Activated CD8-positive, alpha-beta memory T cell treated with anti-CD3 and anti-CD28 coated beads for 48 hours (primary cell): Measurements from ENCODE around the gene NUDT8.
"Not testable (repeated sequence)": the region's sequence is repeated elsewhere in the genome, so short reads cannot be mapped to it uniquely, and the experiment has no call there.

Source experiments
- DNase-seq, 3 experiments: peaks; one replicate each; pipeline ENCODE4 v3.0.0-alpha.2; 2020; ENCODE audit warnings: low read depth in 2 of 3, low spot score in 2 of 3

NUDT8 gene

DNA sequence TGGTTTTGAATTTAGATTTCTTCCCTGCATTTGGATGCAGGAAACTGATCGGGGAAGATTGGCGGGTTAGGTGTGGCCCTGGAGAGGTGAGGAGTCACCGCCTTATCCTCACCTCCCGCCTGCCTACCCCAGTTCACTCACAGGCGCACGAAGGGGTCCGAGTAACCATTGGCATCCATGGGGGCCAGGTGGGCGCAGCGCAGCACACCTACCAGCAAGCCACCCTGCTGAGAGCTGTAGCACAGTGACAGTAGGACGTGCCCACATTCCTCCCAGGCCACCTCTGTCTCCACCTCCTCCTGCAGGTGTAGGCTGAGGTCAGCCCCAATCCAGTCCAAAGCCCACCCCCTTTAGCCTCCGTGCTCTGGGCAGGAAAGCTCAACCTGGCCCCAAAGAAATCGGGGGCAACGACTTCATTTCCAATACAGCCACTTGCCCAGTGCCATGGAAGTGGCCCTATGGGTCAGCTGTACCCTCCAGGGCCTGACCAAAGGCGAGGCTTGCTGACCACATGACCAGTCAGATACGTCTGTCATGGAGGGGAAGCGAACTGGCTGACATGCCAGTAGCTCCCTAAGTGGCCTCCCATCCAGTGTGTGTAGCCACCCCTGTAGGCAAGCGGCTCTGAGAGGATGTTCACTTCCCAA is 16.3 kb downstream of the NUDT8 start:
- no peak for DNase-seq

DNA sequence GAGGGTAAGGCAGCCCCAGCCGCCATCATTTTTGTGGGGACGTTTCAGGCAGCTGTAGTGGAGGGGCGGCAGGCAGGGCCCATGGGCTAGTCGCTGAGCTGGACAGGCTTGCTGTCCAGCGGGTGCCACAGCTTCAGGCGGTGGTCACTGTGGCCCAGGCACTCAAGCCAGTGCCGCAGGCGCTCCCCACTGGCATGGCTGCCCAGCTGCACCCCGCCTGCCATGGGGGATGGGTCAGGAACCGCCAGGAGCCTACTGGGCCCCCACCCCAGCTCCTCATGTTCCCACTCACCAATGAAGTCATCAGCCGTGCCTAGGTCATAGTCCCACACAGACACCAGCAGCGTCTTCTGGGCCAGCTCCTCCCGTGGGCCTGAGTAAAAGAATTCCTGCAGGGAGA is 17.0 kb downstream of the NUDT8 start:
- DNase-seq, result no peak

DNA sequence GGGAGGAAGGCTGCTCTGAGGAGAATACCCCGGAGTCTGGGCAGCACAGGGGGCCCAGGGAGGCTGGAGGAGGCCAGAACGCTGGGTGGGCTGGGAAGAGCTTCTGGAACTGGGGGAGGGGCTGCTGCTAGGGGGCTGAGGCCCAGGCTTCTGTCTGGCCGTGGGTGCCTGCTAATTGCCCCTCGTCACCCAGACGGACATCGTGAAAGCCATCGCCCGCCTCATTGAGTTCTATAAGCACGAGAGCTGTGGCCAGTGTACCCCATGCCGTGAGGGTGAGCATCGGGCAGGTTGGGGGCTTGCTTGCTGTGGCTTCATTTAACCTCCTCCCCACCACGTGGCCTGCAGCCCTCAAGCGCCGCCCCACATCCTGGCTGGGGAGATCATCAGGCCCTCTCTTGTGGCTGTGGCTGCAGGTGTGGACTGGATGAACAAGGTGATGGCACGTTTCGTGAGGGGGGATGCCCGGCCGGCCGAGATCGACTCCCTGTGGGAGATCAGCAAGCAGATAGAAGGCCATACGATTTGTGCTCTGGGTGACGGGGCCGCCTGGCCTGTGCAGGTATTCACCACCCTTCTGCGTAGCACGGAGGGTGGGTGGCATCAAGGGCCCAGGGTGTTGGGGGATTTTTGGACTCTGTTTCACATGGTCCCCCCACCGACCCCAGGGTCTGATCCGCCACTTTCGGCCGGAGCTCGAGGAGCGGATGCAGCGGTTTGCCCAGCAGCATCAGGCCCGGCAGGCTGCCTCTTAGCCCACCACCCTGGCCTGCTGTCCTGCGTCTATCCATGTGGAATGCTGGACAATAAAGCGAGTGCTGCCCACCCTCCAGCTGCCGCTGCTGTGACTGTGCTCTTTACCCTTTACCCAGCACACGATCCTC is 17.8 kb downstream of the NUDT8 start:
- no peak for DNase-seq

DNA sequence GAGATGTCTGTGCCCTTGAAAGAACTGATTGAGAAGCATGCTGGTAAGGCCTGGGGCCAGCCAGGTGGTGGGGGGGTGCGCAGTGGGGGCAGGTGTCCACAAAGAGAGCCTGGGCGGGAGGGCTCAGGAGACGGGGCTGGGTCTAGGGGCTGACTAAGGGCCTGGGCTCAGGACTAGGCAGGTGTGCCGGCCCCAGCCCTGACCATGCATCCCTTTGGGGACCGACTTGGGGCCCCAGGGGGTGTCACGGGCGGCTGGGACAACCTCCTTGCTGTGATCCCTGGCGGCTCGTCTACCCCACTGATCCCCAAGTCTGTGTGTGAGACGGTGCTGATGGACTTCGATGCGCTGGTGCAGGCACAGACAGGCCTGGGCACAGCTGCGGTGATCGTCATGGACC is 18.6 kb downstream of the NUDT8 start:
- no peak for DNase-seq

DNA sequence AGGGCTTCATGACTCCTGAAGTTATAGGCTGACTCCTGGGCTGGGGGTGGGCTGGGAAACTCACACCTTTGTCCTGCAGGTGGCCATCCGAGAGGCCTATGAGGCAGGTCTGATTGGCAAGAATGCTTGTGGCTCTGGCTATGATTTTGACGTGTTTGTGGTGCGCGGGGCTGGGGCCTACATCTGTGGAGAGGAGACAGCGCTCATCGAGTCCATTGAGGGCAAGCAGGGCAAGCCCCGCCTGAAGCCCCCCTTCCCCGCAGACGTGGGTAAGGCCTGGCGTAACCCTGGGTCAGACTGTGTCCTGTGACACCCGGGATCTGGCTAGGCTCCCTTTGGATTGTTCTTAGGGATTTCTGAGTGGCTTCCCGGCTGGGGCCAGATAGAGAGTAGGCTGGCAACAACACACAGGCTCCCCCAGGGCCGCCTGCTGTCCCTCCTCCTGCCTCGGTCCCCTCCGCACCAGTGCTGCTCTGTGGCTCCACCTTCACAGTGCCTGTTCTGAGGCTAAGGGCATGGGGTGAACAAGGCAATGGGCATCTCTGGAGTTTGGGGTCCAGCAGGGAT is 19.4 kb downstream of the NUDT8 start:
- no peak for DNase-seq

DNA sequence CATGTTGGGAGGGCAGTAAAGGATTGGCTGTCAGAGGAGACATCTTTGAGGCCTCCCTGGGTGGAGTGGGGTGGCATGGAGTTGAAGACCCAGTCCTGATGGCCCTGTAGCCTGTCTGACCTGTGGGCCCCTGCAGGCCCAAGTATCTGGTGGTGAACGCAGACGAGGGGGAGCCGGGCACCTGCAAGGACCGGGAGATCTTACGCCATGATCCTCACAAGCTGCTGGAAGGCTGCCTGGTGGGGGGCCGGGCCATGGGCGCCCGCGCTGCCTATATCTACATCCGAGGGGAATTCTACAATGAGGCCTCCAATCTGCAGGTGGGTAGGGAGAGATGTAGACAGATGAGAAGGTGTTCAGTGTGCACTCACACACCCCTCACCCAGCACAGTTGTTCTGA is 20.4 kb downstream of the NUDT8 start:
- no peak for DNase-seq

DNA sequence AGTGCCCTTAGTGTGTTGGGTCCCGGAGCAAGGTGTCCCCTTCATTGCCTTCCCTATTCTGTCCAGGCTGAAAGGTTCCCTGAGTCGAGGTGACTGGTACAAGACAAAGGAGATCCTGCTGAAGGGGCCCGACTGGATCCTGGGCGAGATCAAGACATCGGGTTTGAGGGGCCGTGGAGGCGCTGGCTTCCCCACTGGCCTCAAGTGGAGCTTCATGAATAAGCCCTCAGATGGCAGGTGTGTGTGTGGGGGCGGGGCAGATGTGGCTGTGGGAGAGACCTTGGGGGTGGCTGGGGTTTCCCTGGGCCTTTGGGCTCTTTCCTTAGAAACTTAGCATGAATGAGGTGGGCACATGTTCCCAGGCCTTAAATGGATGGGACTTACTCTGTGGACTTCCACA is 21.3 kb downstream of the NUDT8 start:
- DNase-seq, result no peak

DNA sequence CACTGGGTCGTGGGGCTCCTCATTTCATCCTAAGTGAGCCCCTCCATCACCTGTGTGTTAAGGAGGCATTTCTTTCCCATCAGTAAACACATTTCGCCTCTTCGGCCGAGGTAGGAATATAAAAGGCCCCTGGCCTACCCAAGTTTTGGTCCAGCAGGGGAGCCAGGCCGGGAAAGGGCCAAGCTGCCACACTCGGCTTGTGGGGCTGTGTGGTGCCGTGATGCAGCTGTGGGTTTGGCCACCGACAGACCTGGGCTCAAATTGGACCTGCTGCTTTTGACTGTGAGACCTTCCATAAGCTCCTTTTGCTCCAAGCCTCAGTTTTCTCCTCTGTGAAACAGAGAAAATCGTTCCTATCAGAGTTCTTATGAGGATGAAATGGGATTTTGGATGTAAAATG is 22.2 kb downstream of the NUDT8 start:
- no peak for DNase-seq

DNA sequence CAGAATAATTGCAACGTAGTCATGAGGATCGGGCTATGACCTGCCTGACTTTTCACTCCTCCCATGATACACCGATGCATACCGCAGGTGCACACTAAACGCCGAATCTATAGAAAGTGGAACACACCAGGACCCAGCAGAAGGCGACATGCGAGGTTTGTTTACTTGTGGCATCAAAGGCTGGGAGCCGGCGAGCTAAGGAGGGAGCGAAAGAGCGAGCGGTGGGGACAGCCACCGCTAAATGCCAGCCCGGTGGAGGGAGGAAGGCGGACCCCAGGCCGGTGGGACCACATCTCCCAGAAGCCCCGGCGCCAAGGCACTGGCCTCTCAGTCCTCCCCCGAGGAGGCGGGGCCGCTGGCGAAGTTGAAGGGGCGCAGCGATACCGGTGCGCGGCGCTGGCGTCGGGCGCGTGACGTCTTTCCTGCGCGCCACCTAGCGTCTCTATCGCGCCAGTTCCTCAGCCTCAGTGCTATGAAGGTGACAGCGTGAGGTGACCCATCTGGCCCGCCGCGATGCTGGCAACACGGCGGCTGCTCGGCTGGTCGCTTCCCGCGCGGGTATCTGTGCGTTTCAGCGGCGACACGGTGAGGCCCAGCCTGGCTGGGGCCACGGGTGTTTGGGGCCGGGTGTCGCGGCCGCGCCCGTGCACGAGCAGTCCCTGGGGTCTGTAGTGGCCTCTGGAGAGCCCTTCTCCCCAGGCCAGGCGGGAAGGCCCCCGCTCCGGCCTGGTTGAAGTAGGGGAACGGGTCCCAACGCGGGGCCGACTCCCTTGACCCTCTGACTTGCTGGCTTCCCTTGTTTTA is 23.0 kb downstream of the NUDT8 start, which contains the start of gene NDUFV1:
Gene NDUFV1 (plus strand): TSS at position 445 of the 804 bp plus-strand sequence. CDS start 69 bp downstream, at position 514.
- peak; percentile 87 to 93 (median 88) for DNase-seq

DNA sequence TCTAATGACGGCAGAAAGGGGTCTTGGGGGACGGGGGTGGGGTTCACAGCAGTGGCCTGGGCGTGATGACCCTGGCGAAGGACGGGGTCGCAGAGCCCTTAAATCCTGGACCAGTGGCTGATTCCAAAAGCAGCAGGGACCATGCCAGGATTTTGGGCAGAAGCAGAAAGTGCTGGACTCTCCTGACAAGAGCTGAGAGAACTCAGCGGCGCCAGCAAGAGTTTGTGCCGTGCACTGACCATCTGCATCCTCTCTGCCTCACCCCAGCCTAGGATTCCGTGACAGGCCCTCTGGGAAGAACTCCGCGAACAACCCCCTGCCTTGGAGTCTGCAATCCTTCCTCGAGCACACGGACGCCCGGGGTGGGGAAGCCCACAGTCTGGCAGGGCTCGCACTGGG is 23.6 kb downstream of the NUDT8 start:
- DNase-seq, result no peak

DNA sequence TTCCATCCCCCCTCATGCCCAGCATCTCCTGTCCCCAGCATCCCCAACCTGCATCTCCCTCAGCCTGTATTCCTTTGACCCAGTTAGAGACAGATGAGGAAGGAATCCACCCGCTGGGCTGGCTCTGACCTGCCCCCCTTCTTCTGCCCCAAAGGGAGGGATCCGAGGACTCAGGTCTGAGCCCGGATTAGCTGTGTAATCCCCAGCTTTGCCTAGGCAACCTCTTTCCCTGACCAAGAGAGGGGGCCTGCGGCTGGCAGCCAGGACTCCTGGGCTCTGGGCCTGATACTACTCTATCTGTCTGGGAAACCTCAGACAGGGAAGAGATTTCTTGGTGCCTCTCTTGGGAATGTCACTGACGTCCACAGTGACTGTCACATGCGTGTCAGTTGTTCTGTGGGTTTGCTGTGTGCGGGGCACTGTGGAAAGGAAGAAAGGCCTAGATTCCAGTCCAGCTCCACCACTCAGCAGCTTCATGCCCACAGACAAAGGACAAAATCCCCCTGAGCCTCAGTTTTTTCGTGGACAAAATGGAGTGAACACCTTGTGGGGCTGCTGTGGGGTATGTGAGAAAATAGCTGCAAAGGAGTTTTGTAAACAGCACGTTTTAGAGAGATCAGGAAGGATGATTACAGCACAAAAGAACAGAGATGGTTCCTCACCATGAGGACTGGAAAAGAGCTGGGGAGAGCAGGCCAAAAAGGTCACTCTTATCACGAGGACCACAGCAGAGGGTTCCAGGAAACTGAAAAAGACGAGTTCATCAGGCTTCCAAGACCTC is 24.3 kb downstream of the NUDT8 start:
- DNase-seq, result no peak

DNA sequence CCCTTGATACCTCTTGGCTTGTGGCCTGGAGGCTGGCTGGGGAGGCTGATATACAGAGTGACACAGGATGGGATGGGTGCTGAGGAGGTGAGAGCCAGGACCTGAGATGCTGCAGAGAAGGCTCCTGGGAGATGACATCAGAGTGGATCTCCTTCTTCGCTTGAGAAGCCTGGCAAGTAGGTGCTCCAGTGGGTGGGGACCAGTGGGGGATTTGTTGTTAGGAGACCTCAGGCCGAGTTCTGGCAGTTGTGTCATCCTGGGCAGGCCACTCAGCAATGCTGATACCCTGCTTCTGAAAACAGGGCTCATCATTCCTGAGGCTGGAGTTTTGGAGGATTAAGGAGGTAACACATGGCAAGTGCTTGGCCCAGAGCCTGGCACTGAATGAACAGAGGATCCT is 24.9 kb downstream of the NUDT8 start:
- no peak for DNase-seq

DNA sequence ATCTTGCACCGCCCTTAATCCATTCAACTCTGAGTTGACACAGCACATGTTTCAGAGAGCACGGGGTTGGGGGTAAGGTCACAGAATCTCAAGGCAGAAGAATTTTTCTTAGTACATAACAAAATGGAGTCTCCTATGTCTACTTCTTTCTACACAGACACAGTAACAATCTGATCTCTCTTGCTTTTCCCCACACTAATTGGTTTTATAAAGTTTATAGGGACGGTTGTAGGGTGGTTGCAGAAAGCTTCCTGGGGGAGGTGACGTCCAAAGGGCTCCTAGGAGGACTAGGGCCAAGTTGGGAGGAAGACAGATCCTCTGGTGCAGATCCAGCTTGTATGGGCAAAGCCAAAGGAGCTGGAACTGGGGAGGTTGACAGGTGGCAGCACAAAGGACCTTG is 25.6 kb downstream of the NUDT8 start:
- DNase-seq, result not testable (repeated sequence)

DNA sequence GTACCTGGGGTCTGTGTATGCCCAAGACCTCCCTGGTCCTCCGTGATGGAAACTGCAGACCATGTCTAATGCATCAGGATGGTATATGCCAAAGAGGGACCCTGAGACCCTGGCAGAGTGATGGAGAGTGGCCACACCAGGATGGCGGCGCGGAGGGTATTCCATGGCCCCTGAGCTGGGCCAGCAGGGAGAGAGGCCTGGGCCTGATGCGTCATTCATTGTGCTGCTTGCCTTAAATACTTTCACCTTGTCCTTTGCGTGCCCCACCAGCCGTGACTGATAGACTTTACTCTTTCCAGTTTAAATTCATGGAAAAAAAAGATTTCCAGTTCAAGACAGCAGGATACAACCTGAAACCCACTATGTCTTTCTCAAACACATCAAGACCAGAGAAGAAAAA is 28.6 kb downstream of the NUDT8 start:
- no peak for DNase-seq

DNA sequence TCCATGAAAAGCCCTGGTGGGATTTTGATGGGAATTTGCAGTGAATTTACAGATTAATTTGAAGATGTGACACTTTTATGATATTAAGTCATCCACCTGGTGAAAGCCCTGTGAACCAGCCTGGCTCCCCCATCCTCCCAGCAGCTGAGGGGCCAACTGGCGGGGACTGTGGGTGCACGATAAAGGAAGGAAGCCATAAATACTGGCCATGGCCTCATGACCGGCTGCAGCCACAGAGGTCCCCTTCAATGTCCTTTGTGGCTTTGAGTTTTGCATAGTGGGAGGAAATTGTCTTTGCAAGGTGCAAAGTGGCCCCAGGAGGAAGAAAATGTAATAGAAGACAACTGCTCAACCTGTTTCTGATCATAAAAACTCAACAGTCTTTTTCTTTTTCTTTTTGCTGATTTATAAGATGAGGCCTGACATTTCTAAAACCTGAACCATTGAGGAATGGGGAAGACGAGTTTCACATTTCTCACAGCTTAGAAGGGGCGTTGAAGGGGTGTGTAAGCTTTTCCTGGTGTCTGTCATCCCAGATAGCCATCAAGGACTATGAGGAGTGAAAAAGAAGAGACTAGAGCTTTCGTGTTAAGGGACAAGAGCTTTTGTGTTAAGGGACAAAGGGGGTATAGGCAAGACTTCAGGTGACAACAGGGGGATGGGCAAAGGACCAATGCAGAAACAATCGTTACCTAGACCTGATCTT is 29.3 kb downstream of the NUDT8 start:
- DNase-seq, result no peak

DNA sequence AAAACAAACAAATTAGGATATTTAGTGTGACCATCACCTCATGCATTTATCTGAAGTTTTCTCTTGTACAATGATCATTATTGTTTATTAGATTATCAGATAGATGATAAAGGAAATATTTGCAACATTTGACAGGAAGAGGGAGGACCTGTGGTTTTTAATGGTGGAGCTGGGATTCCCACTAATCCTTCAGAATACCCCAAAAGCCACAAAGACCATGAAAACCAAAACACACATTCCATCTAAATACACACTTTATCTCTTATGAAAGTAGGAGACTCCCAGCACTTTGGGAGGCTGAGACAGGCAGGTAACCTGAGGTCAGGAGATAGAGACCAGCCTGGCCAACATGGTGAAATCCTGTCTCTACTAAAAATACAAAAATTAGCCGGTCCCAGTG is 30.6 kb downstream of the NUDT8 start:
- DNase-seq, result no peak

DNA sequence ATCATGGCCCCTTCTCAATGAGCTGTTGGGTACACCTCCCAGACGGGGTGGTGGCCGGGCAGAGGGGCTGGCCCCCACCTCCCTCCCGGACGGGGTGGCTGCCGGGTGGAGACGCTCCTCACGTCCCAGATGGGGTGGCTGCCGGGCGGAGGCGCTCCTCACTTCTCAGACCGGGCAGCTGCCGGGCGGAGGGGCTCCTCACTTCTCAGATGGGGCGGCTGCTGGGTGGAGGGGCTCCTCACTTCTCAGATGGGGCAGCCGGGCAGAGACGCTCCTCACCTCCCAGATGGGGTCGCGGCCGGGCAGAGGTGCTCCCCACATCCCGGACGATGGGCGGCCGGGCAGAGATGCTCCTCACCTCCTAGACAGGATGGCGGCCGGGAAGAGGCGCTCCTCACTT is 31.8 kb downstream of the NUDT8 start:
- DNase-seq, result not testable (repeated sequence)

DNA sequence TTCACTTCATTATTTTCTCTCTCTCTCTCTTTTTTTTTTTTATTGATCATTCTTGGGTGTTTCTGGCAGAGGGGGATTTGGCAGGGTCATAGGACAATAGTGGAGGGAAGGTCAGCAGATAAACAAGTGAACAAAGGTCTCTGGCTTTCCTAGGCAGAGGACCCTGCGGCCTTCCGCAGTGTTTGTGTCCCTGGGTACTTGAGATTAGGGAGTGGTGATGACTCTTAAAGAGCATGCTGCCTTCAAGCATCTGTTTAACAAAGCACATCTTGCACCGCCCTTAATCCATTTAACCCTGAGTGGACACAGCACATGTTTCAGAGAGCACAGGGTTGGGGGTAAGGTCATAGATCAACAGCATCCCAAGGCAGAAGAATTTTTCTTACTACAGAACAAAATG is 32.3 kb downstream of the NUDT8 start:
- not testable (repeated sequence) for DNase-seq

DNA sequence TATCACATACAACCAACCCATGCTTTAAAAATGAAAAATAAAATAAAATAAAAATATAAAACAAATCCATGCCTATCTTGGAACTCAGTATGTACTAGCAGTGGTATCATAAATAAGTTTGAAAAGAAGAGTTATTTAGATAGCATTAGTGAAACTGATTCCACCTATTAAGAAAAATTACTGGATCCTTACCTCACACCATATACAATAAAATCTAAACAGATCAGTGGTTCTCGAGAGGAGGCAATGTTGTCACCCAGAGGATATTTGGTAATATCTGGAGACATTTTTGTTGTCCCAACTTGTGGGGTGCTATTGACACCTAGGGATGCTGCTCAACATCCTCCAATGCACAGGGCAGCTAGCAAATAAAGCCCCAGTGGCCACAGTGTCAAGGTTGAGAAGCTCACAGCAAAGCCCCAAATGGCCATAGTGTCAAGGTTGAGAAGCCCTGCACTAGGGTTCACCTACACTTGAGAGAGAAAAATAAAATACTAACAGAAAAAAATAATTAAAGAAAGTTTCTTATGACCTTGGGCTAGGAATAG is 32.9 kb downstream of the NUDT8 start:
- DNase-seq, result no peak

DNA sequence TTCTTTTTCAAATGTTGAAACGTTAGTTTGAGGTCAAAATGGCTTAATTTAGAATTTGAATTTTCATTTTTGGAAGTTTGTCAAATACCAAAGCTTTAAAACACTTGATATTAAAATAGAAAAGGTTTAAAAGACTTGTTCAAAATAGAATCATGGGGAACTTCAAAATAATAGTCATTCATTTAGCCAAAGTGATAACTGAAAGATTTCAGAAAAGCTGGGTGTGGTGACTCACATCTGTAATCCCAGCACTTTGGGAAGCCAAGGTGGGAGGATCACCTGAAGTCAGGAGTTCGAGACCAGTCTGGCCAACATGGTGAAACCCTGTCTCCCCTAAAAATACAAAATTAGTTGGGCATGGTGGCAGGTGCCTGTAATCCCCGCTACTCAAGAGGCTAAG is 35.3 kb downstream of the NUDT8 start:
- no peak for DNase-seq
